ENCODE measurements around the gene SLC5A10. TPM values are rescaled to one million over a fixed set of nuclear protein-coding genes. Genes with fewer than 3 reads are reported as not detected.
A peak's percentile ranks its signal among the peaks of the same experiment; 100 is the strongest.
"Not testable (repeated sequence)": the region's sequence is repeated elsewhere in the genome, so short reads cannot be mapped to it uniquely, and the experiment has no call there.

The SLC5A10 gene
- total and polyA plus RNA-seq, 8 donors, result 0.60 to 1.0 (median 0.77) TPM; not detected in 2

GRCh38 chr17:18921912-18922451 lies 30.0 kb upstream of the SLC5A10 start:
- DNase-seq (no peak), ATAC-seq (peak; percentile 48)
- Histone ChIP-seq H3K27me3 (no peaks in the 10 kb centered on the region), H3K9me3 (no peaks in the 10 kb centered on the region), H3K27ac (peak overlapping the region in 1 of 2 donors; percentile 48), H3K36me3 (peaks cover 0 to 28% of the 10 kb centered on the region in 2 donors), H3K4me3 (no peak overlapping the region), H3K4me1 (peaks cover 17 to 19% of the 10 kb centered on the region in 2 donors)
- TF ChIP-seq, protein P1, sequence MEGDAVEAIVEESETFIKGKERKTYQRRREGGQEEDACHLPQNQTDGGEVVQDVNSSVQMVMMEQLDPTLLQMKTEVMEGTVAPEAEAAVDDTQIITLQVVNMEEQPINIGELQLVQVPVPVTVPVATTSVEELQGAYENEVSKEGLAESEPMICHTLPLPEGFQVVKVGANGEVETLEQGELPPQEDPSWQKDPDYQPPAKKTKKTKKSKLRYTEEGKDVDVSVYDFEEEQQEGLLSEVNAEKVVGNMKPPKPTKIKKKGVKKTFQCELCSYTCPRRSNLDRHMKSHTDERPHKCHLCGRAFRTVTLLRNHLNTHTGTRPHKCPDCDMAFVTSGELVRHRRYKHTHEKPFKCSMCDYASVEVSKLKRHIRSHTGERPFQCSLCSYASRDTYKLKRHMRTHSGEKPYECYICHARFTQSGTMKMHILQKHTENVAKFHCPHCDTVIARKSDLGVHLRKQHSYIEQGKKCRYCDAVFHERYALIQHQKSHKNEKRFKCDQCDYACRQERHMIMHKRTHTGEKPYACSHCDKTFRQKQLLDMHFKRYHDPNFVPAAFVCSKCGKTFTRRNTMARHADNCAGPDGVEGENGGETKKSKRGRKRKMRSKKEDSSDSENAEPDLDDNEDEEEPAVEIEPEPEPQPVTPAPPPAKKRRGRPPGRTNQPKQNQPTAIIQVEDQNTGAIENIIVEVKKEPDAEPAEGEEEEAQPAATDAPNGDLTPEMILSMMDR (IDR thresholded peaks at IDR 0.05), result no peak
- intact Hi-C loops (cut with DNase I), result no loop called here

DNA sequence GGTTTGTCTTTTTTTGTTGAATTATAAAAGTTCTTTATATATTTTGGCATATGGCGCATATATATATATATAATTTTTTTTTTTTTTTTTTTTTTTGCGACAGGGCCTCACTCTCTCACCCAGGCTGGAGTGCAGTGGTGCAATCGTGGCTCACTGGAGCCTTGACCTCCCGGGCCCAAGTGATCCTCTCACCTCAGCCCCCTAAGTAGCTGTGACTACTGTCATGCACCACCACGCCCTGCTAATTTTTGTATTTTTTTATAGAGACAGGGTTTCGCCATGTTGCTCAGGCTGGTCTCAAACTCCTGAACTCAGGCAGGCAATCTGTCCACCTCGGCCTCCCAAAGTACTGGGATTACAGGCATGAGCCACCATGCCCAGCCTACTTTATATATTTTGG lies 29.4 kb upstream of the SLC5A10 start:
- Histone ChIP-seq H3K36me3 (peaks cover 0 to 29% of the 10 kb centered on the region in 2 donors), H3K27ac (peak overlapping the region in 1 of 2 donors; percentile 48), H3K4me1 (peaks cover 17 to 19% of the 10 kb centered on the region in 2 donors)
- H3K27me3 ChIP-seq; DNase-seq; H3K4me3 ChIP-seq; H3K9me3 ChIP-seq; ATAC-seq; intact Hi-C loops (cut with DNase I): not testable (repeated sequence)

- Histone ChIP-seq H3K27me3 (no peaks in the 10 kb centered on the region), H3K36me3 (peaks cover 0 to 34% of the 10 kb centered on the region in 2 donors), H3K9me3 (no peaks in the 10 kb centered on the region), H3K27ac (no peak overlapping the region), H3K4me1 (peaks cover 17 to 19% of the 10 kb centered on the region in 2 donors), H3K4me3 (no peak overlapping the region)
- intact Hi-C loops (cut with DNase I), result no loop called here
- TF ChIP-seq, protein P1 (IDR thresholded peaks at IDR 0.05), result no peak
- no peak for ATAC-seq
- DNase-seq, result no peak
These were observed 26.8 kb upstream of the SLC5A10 start for GRCh38 chr17:18925187-18925586.

DNA sequence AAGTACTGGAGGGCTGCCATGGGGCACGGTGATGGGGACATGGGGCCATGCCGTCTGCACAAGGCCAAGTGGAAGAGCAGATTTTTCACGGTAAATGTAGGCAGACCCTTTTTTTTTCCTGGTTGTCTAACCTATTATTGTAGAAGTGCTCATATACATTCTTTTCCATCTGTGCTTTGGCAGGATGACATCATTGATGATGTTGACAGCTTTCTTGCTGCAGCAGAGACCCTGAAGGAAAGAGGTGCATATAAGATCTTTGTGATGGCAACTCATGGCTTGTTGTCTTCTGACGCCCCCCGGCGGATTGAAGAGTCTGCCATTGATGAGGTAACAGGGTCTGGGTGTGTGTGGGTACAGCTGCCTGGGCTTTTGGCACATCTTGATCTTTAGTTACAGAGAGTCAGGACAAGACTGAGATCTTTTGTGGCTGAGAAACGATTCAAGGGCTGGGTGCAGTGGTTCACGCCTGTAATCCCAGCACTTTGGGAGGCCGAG lies 23.3 kb upstream of the SLC5A10 start:
- H3K27me3 ChIP-seq, result no peaks in the 10 kb centered on the region
- no peaks in the 10 kb centered on the region for H3K9me3 ChIP-seq
- no peak overlapping the region for H3K27ac ChIP-seq
- H3K36me3 ChIP-seq, result peaks cover 0 to 46% of the 10 kb centered on the region in 2 donors
- no peaks in the 10 kb centered on the region for H3K4me1 ChIP-seq
- intact Hi-C loops (cut with DNase I), result no loop called here
- TF ChIP-seq, protein P1 (IDR thresholded peaks at IDR 0.05), result no peak
- no peak for DNase-seq
- no peak overlapping the region for H3K4me3 ChIP-seq
- ATAC-seq, result no peak

- DNase-seq (no peak), ATAC-seq (no peak)
- Histone ChIP-seq H3K4me3 (no peak overlapping the region), H3K27me3 (no peaks in the 10 kb centered on the region), H3K4me1 (no peaks in the 10 kb centered on the region), H3K27ac (no peak overlapping the region), H3K9me3 (no peaks in the 10 kb centered on the region), H3K36me3 (peaks cover 0 to 27% of the 10 kb centered on the region in 2 donors)
- intact Hi-C loops (cut with DNase I), result loop anchor here in 1 of 2 donors (10.0 kb wide), 1 partner anchor 58 kb away; no protein-coding TSS in a partner anchor
- TF ChIP-seq, protein P1 (IDR thresholded peaks at IDR 0.05), result no peak
These were observed 19.5 kb upstream of the SLC5A10 start for GRCh38 chr17:18932360-18933055.

Data from left lung (tissue), 10 donors.